Activated CD8-positive, alpha-beta T cell treated with anti-CD3 and anti-CD28 coated beads, Interleukin-2, amount 10 ng/mL, durations not matched to agents 7 days and 5 days (primary cell): ENCODE results near the gene GRHL3. TPM values are rescaled to one million over a fixed set of nuclear protein-coding genes. Genes with fewer than 3 reads are reported as not detected.

ENCODE experiments used
- ATAC-seq: fragments of 150-1000 bp; cut with Tn5 transposase; one replicate; pipeline ENCODE4 v1.10.0; 2021; ENCODE audit warnings: moderate library complexity
- CTCF ChIA-PET: fragments of 350-600 bp; sonication (Branson Sonifier 250); formaldehyde crosslinking; loops from one replicate; lab custom pipeline; 2021; ENCODE audit warnings: antibody characterized with exemption; lab: Charles Lee
- POLR2A ChIA-PET: fragments of 350-600 bp; sonication (Branson Sonifier 250); formaldehyde crosslinking; loops from one replicate; lab custom pipeline; 2021; ENCODE audit warnings: antibody characterized with exemption; lab: Charles Lee
- DNase-seq: peaks from one replicate; pipeline ENCODE4 v3.0.0-alpha.2; 2020
- H3K27ac Mint-ChIP-seq: one replicate; pipeline ENCODE4 v1.8.0; 2021; ENCODE audit warnings: mild to moderate bottlenecking, mixed read lengths
- H3K27me3 Mint-ChIP-seq: one replicate; pipeline ENCODE4 v1.8.0; 2021; ENCODE audit warnings: low read depth, mixed read lengths
- H3K36me3 Mint-ChIP-seq: one replicate; pipeline ENCODE4 v1.8.0; 2021; ENCODE audit warnings: low read depth, mixed read lengths
- H3K4me1 Mint-ChIP-seq: one replicate; pipeline ENCODE4 v1.8.0; 2021; ENCODE audit warnings: low read depth, mixed read lengths
- H3K4me3 Mint-ChIP-seq: one replicate; pipeline ENCODE4 v1.8.0; 2021; ENCODE audit warnings: mild to moderate bottlenecking, mixed read lengths
- H3K9me3 Mint-ChIP-seq: one replicate; pipeline ENCODE4 v1.8.0; 2022; ENCODE audit warnings: mixed read lengths; ENCODE audit not compliant: insufficient read depth
- total RNA-seq, 2 experiments: library from RNA; stranded (reverse); gene quantifications; one replicate each; pipeline ENCODE4 v1.2.3, GENCODE V29; 2021

GRHL3 gene
- total RNA-seq, 2 experiments from 2014 or later, result not detected

DNA sequence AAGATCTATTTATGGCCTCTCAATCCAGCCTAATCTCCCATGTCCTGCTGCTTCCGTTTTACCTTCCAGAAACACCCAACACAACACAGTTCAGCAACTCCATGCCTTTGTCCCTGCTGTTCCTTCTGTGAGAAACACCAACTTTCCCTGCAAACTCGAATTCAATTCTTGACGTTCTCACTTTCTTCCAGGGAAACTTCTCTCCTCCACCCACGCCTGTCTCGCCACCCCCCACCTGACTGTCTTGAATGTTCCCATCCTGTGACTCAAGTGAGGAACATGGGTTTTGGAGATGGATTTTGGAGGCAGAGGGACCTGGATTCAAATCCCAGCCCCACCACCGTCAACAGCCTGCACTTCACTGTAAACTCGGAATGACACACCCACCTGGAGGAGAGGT lies 44.8 kb downstream of the GRHL3 start:
- ATAC-seq, result no peak
- H3K27me3 Mint-ChIP-seq, result no peaks in the 10 kb centered on the region

DNA sequence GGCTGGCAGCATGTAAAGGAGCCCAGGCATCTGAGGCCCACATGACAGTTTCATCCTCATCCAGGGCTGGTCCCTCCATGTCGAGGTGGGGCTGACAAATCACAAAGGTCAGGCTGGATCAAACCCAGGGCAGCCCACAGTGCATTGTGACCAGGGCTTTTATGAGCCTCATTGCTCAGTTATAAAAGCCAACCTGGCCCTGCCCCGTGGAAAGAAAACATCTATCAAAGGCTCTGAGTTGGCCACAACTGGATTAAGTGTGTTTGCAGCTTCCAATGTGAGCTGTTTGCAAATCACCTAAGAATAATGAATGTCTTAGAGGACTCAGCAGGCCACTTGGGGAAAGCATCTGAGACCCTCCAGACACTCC lies 45.4 kb downstream of the GRHL3 start:
- H3K9me3 Mint-ChIP-seq, result no peaks in the 10 kb centered on the region
- H3K36me3 Mint-ChIP-seq, result no peaks in the 10 kb centered on the region
- H3K4me3 Mint-ChIP-seq, result no peak overlapping the region
- H3K27me3 Mint-ChIP-seq, result no peaks in the 10 kb centered on the region
- ChIA-PET POLR2A (no interaction called here), CTCF (interaction anchor here (1.3 to 5.7 kb wide), 5 partner anchors 14 to 271 kb away, joined by 3 to 33 read pairs (median 7); no protein-coding TSS in a partner anchor)
- H3K4me1 Mint-ChIP-seq, result peaks cover 9% of the 10 kb centered on the region
- ATAC-seq (no peak), DNase-seq (no peak)
- no peak overlapping the region for H3K27ac Mint-ChIP-seq

More for the DNA sequence above, 44.8 kb downstream of the GRHL3 start:
- no peak overlapping the region for H3K4me3 Mint-ChIP-seq
- DNase-seq, result no peak
- peaks cover 9% of the 10 kb centered on the region for H3K4me1 Mint-ChIP-seq
- no peak overlapping the region for H3K27ac Mint-ChIP-seq
- ChIA-PET CTCF (interaction anchor here (2.7 to 5.7 kb wide), 2 partner anchors 20 to 29 kb away, joined by 7 to 33 read pairs; no protein-coding TSS in a partner anchor), POLR2A (no interaction called here)
- no peaks in the 10 kb centered on the region for H3K9me3 Mint-ChIP-seq
- H3K36me3 Mint-ChIP-seq, result no peaks in the 10 kb centered on the region

DNA sequence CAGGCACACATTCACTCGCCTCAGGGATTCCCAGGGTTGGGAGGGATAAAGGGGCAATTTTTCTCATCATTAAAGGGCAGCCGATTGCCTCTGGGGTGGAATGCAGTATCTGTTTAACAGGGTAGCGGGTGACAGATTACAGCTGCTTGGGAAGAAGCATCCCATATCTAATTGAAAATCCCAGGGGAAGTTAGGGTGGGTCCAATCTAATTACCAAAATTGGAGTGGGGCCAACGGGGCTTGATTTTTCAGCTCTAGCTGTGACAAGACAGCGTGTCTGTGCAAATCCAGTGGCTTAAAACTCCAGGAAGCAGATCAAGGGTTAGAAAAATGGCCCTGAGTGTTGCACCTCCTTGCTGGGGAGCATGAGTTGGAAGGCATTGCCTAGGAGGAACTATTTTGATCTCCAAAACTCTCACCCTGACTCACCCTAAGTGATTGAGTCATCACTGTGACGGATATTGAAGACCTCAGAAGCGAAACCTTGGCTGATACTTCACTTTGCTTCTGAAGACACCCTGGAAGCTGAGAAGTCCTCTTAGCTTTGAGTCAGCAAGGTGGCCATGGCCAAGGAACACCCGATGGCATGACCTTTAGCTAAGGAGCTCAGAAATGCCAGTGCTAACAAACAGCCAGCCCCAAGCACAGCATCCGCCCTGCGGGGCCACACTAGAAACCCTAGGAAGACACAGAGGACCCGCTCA lies 46.0 kb downstream of the GRHL3 start:
- H3K36me3 Mint-ChIP-seq, result no peaks in the 10 kb centered on the region
- H3K4me3 Mint-ChIP-seq, result no peak overlapping the region
- no peak overlapping the region for H3K27ac Mint-ChIP-seq
- DNase-seq (peak; percentile 26), ATAC-seq (peak; percentile 70)
- H3K27me3 Mint-ChIP-seq, result no peaks in the 10 kb centered on the region
- no peaks in the 10 kb centered on the region for H3K9me3 Mint-ChIP-seq
- H3K4me1 Mint-ChIP-seq, result peaks cover 9% of the 10 kb centered on the region
- CTCF ChIA-PET, result interaction anchor here (0.9 to 5.7 kb wide), 7 partner anchors 14 to 270 kb away, joined by 3 to 33 read pairs (median 3); partner anchors contain the start of gene NIPAL3
- POLR2A ChIA-PET, result no interaction called here

DNA sequence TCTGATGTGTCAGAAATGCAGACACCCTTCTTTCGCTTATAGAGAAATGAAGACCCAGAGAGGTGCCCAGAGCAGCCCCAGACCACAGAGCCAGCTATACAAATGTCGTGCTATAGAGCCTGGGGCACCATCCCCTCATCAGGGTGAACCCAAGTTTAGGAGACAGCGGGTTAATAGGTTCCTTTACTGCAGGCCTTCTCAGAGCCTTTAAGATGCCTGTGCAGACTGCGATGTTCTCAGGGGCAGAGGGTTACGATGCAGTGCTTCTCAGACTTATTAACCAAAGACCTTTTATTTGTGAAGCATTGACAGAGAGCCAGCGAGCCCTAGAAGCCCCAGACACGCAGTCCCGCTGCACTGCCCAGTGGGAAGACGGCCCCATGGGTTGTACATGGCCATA lies 47.5 kb downstream of the GRHL3 start:
- Mint-ChIP-seq H3K27ac (no peak overlapping the region), H3K36me3 (peaks cover 2% of the 10 kb centered on the region), H3K4me3 (no peak overlapping the region), H3K4me1 (peaks cover 9% of the 10 kb centered on the region), H3K27me3 (no peaks in the 10 kb centered on the region), H3K9me3 (no peaks in the 10 kb centered on the region)
- ChIA-PET POLR2A (no interaction called here), CTCF (interaction anchor here (0.6 to 5.7 kb wide), 6 partner anchors 19 to 642 kb away, joined by 3 to 33 read pairs (median 8); no protein-coding TSS in a partner anchor)
- no peak for DNase-seq
- no peak for ATAC-seq

DNA sequence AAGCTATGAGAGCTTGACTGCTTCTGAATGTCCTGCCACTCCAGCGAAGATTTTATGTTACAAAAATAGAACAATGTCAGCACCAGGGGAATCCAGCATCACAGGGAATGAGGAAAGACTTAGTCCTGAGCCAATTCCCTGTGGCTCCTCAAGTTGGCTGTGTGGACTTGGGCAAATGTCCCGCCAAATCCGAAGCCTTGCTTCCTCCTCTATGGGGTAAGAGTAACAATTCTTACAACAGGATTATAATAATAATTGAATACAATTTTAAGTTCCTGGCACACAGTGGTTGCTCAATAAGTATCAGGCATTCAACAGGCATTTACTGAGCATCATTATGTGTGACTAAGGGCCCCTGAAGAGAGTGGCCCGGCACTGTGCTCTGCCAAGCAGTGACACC lies 50.0 kb downstream of the GRHL3 start:
- ChIA-PET POLR2A (no interaction called here), CTCF (interaction anchor here (0.9 to 5.7 kb wide), 3 partner anchors 15 to 23 kb away, joined by 3 to 33 read pairs (median 4); no protein-coding TSS in a partner anchor)
- Mint-ChIP-seq H3K4me1 (peaks cover 9% of the 10 kb centered on the region), H3K9me3 (no peaks in the 10 kb centered on the region), H3K36me3 (peaks cover 2% of the 10 kb centered on the region), H3K4me3 (no peak overlapping the region), H3K27me3 (no peaks in the 10 kb centered on the region), H3K27ac (no peak overlapping the region)
- ATAC-seq (no peak), DNase-seq (no peak)

DNA sequence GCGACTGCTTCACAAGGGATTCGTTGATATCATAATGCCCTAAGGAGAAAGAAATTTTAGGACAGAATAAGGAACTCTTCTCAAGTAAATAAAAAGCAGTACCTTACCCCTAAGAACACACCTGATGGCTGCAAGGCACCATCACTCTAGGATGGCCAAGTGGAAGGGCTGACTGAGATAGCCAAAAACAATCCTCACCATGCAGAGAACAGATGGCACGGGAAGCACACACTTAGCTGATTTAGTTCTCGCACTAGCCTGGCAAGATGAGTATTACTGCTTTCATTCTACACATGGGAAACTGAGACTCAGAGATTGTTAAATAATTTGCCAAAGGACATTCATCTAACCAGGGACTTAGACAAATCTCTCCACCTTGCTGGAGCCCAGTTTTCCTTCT lies 50.6 kb downstream of the GRHL3 start:
- Mint-ChIP-seq H3K4me3 (no peak overlapping the region), H3K9me3 (no peaks in the 10 kb centered on the region), H3K27me3 (no peaks in the 10 kb centered on the region), H3K4me1 (peaks cover 9% of the 10 kb centered on the region), H3K27ac (no peak overlapping the region), H3K36me3 (peaks cover 2% of the 10 kb centered on the region)
- no peak for DNase-seq
- ChIA-PET POLR2A (no interaction called here), CTCF (interaction anchor here (5.7 kb wide), 1 partner anchor 23 kb away, joined by 33 read pairs; no protein-coding TSS in a partner anchor)
- ATAC-seq, result no peak

DNA sequence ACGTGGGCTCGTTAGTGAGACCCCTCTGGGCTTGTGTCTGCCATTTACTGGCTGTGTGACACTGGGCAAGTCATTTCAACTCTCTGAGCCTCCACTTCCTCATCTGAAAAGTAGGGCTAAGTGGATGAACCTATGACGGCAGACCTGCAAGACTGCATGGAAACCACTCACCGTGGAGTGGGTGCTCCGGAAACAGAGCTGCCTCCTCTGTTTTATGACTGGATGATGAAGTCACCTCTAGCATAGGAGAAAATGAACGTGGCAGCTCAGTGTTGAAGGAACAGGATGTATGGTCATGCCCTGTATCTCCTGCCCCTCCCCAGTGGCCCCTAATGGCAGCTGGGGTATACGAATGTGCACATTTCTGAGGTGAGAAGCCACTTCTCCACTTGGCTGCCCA lies 53.9 kb downstream of the GRHL3 start:
- Mint-ChIP-seq H3K4me1 (no peaks in the 10 kb centered on the region), H3K27ac (no peak overlapping the region), H3K4me3 (no peak overlapping the region), H3K27me3 (no peaks in the 10 kb centered on the region), H3K36me3 (peaks cover 2% of the 10 kb centered on the region), H3K9me3 (no peaks in the 10 kb centered on the region)
- ChIA-PET CTCF (interaction anchor here (0.9 to 1.1 kb wide), 3 partner anchors 12 to 223 kb away, joined by 3 to 6 read pairs (median 4); partner anchors contain the start of gene NIPAL3), POLR2A (no interaction called here)
- ATAC-seq (no peak), DNase-seq (no peak)

DNA sequence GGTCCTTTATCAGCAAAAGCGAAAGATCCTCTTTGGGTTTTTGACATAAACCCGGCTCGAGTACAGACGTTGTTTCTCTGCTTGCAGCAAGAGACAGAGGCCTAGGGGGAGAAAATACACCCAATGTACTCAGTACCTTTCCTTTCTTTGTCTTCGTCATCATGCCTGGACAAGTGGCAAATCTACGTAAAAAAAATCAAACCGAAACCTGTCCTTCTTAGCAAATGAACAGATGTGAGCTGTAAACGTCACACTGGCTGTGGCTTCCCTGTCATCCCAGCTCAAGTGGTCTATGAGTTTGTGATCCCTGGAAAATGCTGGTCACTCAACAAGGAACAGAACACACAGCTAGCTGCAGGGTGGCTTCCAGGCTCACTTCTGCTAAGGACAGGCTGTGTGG lies 54.6 kb downstream of the GRHL3 start:
- CTCF ChIA-PET, result interaction anchor here (0.8 to 1.1 kb wide), 3 partner anchors 11 to 224 kb away, joined by 3 to 6 read pairs (median 4); no protein-coding TSS in a partner anchor
- no peaks in the 10 kb centered on the region for H3K4me1 Mint-ChIP-seq
- H3K36me3 Mint-ChIP-seq, result peaks cover 2% of the 10 kb centered on the region
- no peak for DNase-seq
- H3K9me3 Mint-ChIP-seq, result no peaks in the 10 kb centered on the region
- POLR2A ChIA-PET, result no interaction called here
- no peak overlapping the region for H3K4me3 Mint-ChIP-seq
- no peak for ATAC-seq
- no peak overlapping the region for H3K27ac Mint-ChIP-seq
- no peaks in the 10 kb centered on the region for H3K27me3 Mint-ChIP-seq

DNA sequence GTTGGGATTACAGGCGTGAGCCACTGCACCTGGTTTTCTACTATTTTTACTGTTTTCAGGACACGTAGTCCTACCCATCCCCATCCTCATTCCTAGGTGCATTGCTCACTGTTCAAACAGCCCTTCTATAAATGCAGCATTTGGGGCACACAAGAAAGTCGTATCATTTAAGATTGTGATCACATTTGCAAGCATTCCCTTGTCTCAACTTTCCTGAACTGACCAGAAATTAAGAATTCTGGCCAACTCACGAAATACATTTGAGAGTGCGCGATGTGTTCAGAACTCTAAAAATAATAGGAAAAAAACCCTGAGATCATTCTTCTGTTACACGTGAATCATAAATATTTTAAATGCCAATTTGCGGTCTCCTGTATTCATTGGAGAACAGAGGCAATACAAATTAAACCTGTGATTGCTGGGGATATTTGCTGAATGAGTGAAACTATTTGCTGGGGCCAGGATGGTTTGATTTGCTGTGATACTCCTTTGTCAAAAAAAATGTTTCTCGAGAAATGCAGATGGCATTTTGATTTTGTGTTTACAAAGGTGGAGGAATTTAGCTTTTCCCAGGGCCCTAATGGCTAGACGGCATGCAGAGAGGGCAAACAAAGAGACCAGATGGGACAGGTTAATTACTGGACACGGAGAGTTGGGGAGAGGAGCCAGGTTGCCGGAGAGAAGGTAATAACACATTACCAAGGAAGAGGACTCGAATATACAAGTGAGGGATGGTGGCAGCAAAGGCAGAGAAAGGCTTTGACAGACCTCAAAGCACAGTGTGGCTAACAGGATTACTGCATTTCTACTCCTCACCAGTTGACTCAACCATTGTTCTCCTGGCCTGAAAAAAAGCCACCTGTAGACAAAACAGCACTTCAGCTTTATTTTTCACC lies 56.0 kb downstream of the GRHL3 start:
- ChIA-PET CTCF (no interaction called here), POLR2A (no interaction called here)
- DNase-seq, result no peak
- no peak for ATAC-seq
- Mint-ChIP-seq H3K27me3 (no peaks in the 10 kb centered on the region), H3K36me3 (peaks cover 2% of the 10 kb centered on the region), H3K9me3 (no peaks in the 10 kb centered on the region), H3K4me3 (no peak overlapping the region), H3K4me1 (no peaks in the 10 kb centered on the region), H3K27ac (no peak overlapping the region)

DNA sequence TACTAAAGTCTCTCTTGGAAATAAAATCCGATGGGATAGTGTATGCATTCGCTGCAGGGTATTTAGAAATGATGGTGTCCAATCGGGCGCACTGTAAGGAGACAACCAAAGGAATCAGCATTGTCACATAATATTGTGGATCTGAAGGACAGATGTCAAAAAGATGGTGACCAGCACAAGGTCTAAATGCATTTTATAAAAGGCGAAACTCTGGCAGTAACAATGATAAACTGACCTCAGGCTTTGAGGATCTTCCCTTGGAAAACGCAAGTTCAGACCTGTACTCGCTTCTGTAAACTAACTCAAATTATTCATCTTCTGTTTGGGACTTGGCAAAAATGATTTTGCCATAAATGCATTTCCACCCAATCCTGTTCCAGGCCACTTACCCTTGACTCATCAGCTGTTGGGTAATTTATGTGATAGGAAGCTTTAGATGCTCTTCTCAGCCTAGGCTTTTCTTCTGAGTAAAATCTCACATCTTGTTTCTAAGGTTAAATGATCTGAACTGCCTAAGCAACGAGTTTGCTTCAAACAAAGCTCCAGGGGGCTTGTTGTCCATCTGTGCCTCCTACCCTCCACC lies 60.7 kb downstream of the GRHL3 start:
- H3K9me3 Mint-ChIP-seq, result no peaks in the 10 kb centered on the region
- ATAC-seq (no peak), DNase-seq (no peak)
- peaks cover 9% of the 10 kb centered on the region for H3K4me1 Mint-ChIP-seq
- ChIA-PET CTCF (interaction anchor here (7.1 to 10.1 kb wide), 2 partner anchors 12 to 180 kb away, joined by 47 to 162 read pairs; no protein-coding TSS in a partner anchor), POLR2A (no interaction called here)
- H3K27ac Mint-ChIP-seq, result no peak overlapping the region
- H3K4me3 Mint-ChIP-seq, result no peak overlapping the region
- peaks cover 2% of the 10 kb centered on the region for H3K36me3 Mint-ChIP-seq
- H3K27me3 Mint-ChIP-seq, result no peaks in the 10 kb centered on the region

DNA sequence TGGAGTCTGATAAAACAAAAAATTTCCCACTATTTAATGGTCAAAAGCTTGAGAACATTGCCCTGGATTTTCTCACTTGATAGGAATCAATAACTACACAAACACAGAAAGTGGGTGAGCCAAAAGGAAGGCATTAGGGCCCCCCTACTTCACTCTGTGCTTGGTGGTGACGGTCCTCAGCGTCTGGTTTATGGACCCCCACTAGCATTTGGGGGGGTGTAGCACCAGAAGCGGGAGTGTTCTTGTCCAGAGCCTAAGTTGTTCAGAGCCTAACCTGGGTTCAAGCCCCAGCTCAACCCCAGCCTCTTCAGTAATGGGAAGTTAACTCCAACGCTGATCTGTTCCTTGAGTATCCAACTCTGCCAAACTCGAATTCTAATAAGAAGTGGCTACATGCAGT lies 61.4 kb downstream of the GRHL3 start:
- Mint-ChIP-seq H3K4me3 (no peak overlapping the region), H3K27ac (no peak overlapping the region), H3K4me1 (peaks cover 16% of the 10 kb centered on the region), H3K36me3 (peaks cover 2% of the 10 kb centered on the region), H3K27me3 (no peaks in the 10 kb centered on the region), H3K9me3 (no peaks in the 10 kb centered on the region)
- no peak for ATAC-seq
- DNase-seq, result peak; percentile 15
- ChIA-PET CTCF (interaction anchor here (0.6 to 10.1 kb wide), 3 partner anchors 12 to 233 kb away, joined by 3 to 162 read pairs (median 47); no protein-coding TSS in a partner anchor), POLR2A (no interaction called here)
